Sigmoid colon (tissue), 4 donors: ENCODE measurements around the gene SLC25A45.

Experiments used
- CTCF ChIP-seq, 4 experiments: fragments of 450-650 bp in 3 of 4; fragments of 200-600 bp in 1 of 4; IDR thresholded peaks; one replicate each; pipeline ENCODE4 v1.5.1; 2016 to 2019; ENCODE audit warnings: antibody characterized with exemption in 4 of 4, mild to moderate bottlenecking in 3 of 4, moderate library complexity in 2 of 4
- EP300 ChIP-seq, 4 donors: sonication (generic); formaldehyde crosslinking; IDR thresholded peaks; one replicate each; pipeline ENCODE4 v1.6.1; 2017; ENCODE audit warnings: antibody characterized with exemption in 4 of 4
- POLR2A ChIP-seq, 2 donors: fragments of 450-650 bp; IDR thresholded peaks; one replicate each; pipeline ENCODE4 v1.6.1; 2016; ENCODE audit warnings: antibody characterized with exemption in 2 of 2, mild to moderate bottlenecking in 2 of 2, moderate library complexity in 2 of 2
- POLR2AphosphoS5 ChIP-seq, 4 donors: sonication (generic); formaldehyde crosslinking; IDR thresholded peaks; one replicate each; pipeline ENCODE4 v1.6.1; 2017; ENCODE audit warnings: antibody characterized with exemption in 4 of 4

GRCh38 chr11:65370659-65371049, 11.8 kb downstream of the SLC25A45 start:
- TF ChIP-seq CTCF (IDR thresholded peaks at IDR 0.05) (no peak), EP300 (IDR thresholded peaks at IDR 0.05) (no peak), POLR2A (IDR thresholded peaks at IDR 0.05) (no peak), POLR2AphosphoS5 (IDR thresholded peaks at IDR 0.05) (no peak)
